ENCODE data around the gene DGKB.

DGKB gene

GRCh38 chr7:14133752-14134151 lies 768.8 kb downstream of the DGKB start:
- Mint-ChIP-seq H3K27me3 (no peaks in the 10 kb centered on the region), H3K36me3 (ENCODE audit: low read depth) (no peaks in the 10 kb centered on the region), H3K4me1 (ENCODE audit: low read depth) (no peaks in the 10 kb centered on the region), H3K9me3 (no peaks in the 10 kb centered on the region), H3K27ac (no peak overlapping the region), H3K4me3 (no peak overlapping the region)
- DNase-seq = no peak

- Mint-ChIP-seq H3K36me3 (ENCODE audit: low read depth) (no peaks in the 10 kb centered on the region), H3K27ac (no peak overlapping the region), H3K9me3 (no peaks in the 10 kb centered on the region), H3K4me3 (no peak overlapping the region), H3K27me3 (no peaks in the 10 kb centered on the region), H3K4me1 (ENCODE audit: low read depth) (no peaks in the 10 kb centered on the region)
- no peak for DNase-seq
Measured at GRCh38 chr7:14125998-14126397, 776.6 kb downstream of the DGKB start.

GRCh38 chr7:14124716-14125115 lies 777.8 kb downstream of the DGKB start:
- no peaks in the 10 kb centered on the region for H3K4me1 Mint-ChIP-seq (ENCODE audit: low read depth)
- H3K36me3 Mint-ChIP-seq (ENCODE audit: low read depth) = no peaks in the 10 kb centered on the region
- no peak overlapping the region for H3K27ac Mint-ChIP-seq
- DNase-seq = no peak
- no peak overlapping the region for H3K4me3 Mint-ChIP-seq
- H3K27me3 Mint-ChIP-seq = no peaks in the 10 kb centered on the region
- no peaks in the 10 kb centered on the region for H3K9me3 Mint-ChIP-seq

GRCh38 chr7:14123923-14124322 lies 778.6 kb downstream of the DGKB start:
- DNase-seq = no peak
- Mint-ChIP-seq H3K4me3 (no peak overlapping the region), H3K9me3 (no peaks in the 10 kb centered on the region), H3K27ac (no peak overlapping the region), H3K36me3 (ENCODE audit: low read depth) (no peaks in the 10 kb centered on the region), H3K4me1 (ENCODE audit: low read depth) (no peaks in the 10 kb centered on the region), H3K27me3 (no peaks in the 10 kb centered on the region)

- H3K27me3 Mint-ChIP-seq = no peaks in the 10 kb centered on the region
- peaks cover 7% of the 10 kb centered on the region for H3K9me3 Mint-ChIP-seq
- no peak overlapping the region for H3K4me3 Mint-ChIP-seq
- H3K27ac Mint-ChIP-seq = no peak overlapping the region
- H3K4me1 Mint-ChIP-seq (ENCODE audit: low read depth) = no peaks in the 10 kb centered on the region
- no peak for DNase-seq
- H3K36me3 Mint-ChIP-seq (ENCODE audit: low read depth) = no peaks in the 10 kb centered on the region
Measured at GRCh38 chr7:14115701-14116100, 786.9 kb downstream of the DGKB start.

GRCh38 chr7:14104861-14105260 lies 797.7 kb downstream of the DGKB start:
- Mint-ChIP-seq H3K4me3 (no peak overlapping the region), H3K9me3 (peaks cover 3% of the 10 kb centered on the region), H3K27ac (no peak overlapping the region), H3K27me3 (no peaks in the 10 kb centered on the region), H3K36me3 (ENCODE audit: low read depth) (no peaks in the 10 kb centered on the region), H3K4me1 (ENCODE audit: low read depth) (no peaks in the 10 kb centered on the region)
- no peak for DNase-seq

- Mint-ChIP-seq H3K4me3 (no peak overlapping the region), H3K36me3 (ENCODE audit: low read depth) (no peaks in the 10 kb centered on the region), H3K27ac (no peak overlapping the region), H3K27me3 (no peaks in the 10 kb centered on the region), H3K9me3 (no peaks in the 10 kb centered on the region), H3K4me1 (ENCODE audit: low read depth) (no peaks in the 10 kb centered on the region)
- DNase-seq = no peak
Measured at GRCh38 chr7:14096159-14096558, 806.4 kb downstream of the DGKB start.

GRCh38 chr7:14095233-14095950 lies 807.2 kb downstream of the DGKB start:
- H3K27ac Mint-ChIP-seq = no peak overlapping the region
- no peaks in the 10 kb centered on the region for H3K27me3 Mint-ChIP-seq
- no peaks in the 10 kb centered on the region for H3K4me1 Mint-ChIP-seq (ENCODE audit: low read depth)
- no peaks in the 10 kb centered on the region for H3K36me3 Mint-ChIP-seq (ENCODE audit: low read depth)
- no peak overlapping the region for H3K4me3 Mint-ChIP-seq
- no peaks in the 10 kb centered on the region for H3K9me3 Mint-ChIP-seq
- DNase-seq = no peak
